Fibroblast of pulmonary artery (primary cell): Measurements from ENCODE around the gene PLEKHH1.

Source experiments
- DNase-seq: peaks from one replicate; pipeline ENCODE4 v3.0.0-alpha.2; 2010; ENCODE audit warnings: low read depth
- H3K4me3 ChIP-seq: replicated peaks from 2 replicates; pipeline ENCODE4 v1.5.1; 2011; ENCODE audit warnings: low read depth, mild to moderate bottlenecking, control low read depth, low read length, moderate library complexity
- TF ChIP-seq, protein P1 (sequence below): IDR thresholded peaks from 2 replicates; pipeline ENCODE4 v1.5.1; 2011; ENCODE audit warnings: mild to moderate bottlenecking, control low read depth, low read length, inconsistent platforms; ENCODE audit errors: missing control alignments

PLEKHH1 gene

DNA sequence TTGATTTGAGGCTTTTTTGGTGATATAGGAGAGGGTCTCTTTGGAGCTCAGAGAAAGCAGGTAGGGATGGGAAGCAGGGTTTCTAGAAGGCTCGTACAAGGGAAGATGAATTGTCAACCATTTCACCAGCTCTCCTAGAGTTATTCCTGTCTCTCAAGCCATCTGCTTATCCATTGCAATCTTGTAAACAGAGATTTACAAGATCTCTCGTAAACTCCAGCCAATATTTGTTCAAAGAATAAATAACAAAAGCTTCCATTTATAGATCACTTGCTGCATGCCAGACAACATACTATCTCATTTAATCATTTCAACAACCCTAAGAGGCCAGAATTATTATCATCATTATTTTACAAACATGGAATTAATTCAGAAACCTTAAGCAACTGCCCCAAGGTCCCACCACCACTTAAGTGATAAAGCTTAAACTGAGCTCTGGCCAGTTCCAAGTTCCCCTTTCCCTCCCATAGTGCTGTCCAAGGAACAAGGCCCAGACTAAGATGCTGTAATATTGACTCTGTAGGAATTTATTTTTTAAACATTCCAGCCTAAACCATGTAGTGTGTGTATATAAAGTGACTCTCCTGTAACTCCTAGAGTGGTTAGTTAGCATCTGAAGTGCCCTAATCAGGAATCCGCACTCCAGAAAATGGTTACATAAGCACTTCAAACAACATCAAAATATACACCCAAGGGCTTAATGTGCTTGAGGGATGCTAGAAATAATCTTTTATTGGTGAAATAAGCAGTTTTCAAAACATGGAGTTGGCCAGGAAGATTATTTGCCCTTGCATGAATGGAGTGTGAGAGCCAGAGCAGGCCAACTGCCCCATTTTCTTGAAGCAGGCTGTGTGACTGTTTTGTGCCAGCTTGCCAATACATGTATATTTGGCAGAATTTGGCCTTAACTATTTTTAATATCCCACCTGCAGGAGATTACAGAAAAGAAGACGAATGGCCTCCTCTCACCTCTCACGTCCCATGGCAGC, 2.8 kb upstream of the PLEKHH1 start:
- TF ChIP-seq, protein P1, sequence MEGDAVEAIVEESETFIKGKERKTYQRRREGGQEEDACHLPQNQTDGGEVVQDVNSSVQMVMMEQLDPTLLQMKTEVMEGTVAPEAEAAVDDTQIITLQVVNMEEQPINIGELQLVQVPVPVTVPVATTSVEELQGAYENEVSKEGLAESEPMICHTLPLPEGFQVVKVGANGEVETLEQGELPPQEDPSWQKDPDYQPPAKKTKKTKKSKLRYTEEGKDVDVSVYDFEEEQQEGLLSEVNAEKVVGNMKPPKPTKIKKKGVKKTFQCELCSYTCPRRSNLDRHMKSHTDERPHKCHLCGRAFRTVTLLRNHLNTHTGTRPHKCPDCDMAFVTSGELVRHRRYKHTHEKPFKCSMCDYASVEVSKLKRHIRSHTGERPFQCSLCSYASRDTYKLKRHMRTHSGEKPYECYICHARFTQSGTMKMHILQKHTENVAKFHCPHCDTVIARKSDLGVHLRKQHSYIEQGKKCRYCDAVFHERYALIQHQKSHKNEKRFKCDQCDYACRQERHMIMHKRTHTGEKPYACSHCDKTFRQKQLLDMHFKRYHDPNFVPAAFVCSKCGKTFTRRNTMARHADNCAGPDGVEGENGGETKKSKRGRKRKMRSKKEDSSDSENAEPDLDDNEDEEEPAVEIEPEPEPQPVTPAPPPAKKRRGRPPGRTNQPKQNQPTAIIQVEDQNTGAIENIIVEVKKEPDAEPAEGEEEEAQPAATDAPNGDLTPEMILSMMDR, result no peak
- no peak overlapping the region for H3K4me3 ChIP-seq
- no peak for DNase-seq

DNA sequence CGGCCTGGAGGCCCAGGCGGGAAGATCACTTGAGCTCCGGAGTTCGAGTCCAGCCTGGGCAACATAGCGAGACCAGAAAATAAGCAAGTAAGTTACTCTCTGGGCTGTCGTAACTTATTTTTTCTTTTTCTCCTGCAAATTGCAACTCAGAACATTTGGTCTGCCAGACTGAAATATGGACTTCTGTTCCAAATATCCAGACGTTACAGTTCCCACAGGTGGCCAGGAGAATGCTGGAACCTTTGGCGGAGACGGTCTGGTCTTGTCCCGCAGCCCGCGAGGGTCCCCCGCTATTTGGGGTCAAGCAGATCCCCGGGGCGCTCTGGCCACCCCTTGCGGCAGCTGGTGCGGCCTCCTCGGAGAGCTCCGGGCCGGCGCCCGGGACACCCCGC, 488 bp upstream of the PLEKHH1 start:
- TF ChIP-seq, protein P1, result no peak
- no peak for DNase-seq
- H3K4me3 ChIP-seq, result peak overlapping the region; percentile 49

DNA sequence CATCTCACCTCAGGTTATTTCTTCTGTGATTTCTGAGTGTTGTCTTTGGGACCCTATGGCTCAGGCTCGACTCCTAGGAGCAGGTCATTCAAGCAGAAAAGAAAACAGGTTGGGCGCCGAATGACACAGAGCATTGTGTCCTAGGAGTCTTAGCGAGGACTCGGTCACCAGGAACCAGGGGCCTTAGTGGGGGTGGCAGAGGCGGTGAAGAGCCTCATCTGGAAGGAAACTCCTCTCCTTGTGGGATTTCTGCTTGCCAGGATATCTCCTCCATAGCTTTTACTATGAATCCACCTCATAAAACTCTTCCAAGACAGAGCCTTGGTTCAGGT, 630 bp downstream of the PLEKHH1 start:
- no peak for DNase-seq
- TF ChIP-seq, protein P1, result no peak
- peak overlapping the region; percentile 49 for H3K4me3 ChIP-seq

DNA sequence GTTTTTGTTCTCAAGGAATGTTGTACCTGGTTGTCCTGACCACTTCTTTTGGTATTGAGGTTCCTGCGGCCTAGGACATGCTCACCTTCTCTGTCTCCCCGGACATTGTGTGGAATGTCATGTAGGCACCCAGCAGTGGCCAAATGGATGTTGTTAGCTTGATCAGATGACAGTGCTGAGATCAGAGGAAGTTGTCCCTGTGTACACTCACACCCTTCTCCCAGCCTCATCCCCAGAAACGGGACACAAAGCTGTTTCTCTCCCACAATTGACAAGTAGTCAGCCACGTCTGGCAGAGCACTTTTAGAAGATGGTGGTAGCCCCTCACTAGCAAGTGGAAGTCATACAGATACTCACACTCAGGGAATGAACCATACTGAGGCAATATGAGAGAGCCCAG, 3.0 kb downstream of the PLEKHH1 start:
- no peak for DNase-seq
- H3K4me3 ChIP-seq, result no peak overlapping the region
- TF ChIP-seq, protein P1, result no peak

DNA sequence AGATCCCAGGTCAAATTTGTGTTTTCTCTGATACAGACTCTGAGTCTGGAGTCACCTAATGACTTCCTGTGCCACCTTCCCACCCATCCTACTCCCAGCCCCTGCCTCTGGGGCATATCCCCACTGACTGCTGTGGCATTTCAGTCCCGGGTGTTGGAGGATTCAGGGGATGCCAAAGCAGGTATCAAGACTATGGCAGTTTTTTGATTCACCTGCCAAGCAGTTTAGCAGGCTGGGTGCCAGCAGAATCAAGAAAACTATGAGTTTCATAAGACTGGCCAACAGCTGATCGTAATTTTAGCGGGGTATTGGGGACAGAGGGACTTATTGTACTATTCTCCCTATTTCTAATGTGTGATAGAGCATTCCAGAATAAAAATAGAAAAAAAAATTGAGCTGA, 4.6 kb downstream of the PLEKHH1 start:
- no peak overlapping the region for H3K4me3 ChIP-seq
- DNase-seq, result no peak
- TF ChIP-seq, protein P1, result no peak

DNA sequence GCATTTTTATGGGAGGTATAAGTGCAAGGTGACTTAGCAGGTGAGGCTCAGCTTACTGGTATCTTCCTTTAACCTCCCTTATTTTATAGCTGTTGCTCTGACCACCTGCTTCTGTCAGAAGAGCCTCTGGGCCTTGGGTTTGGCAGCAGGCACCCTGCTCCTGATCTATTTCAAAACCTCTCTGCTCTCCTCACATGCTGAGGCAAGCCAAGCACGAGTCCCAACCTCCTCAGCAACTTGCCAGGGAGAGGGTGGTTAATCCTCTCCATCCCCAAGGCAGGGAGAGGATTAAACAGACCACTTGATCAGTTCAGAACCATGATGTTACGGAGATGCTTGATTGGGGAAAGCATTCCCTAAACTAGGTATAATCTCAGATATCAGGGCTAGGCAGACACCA, 5.4 kb downstream of the PLEKHH1 start:
- no peak for DNase-seq
- H3K4me3 ChIP-seq, result no peak overlapping the region
- TF ChIP-seq, protein P1, result no peak

DNA sequence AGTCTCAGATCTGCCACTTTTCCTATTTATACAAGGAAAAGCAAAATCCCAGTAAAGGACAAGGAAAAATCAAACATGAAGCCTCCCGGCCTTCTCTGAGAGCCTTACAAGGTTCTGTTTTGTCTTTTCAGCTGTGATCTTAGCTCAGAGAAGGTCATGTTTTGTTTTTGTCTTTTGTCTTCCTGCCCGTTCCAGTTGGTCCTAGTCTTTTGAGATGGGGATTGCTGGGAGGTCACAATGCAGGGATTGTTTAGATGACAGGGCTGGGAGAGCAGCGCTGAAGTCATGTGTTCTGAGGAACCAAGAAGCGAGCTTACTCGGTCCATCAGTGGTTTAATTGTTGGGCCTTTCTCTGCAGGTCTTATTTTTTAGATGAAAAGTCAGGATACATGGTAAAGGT, 6.0 kb downstream of the PLEKHH1 start:
- no peak overlapping the region for H3K4me3 ChIP-seq
- DNase-seq, result no peak
- TF ChIP-seq, protein P1, result no peak
